IMR-90 (cell line): ENCODE results near the gene SOD2.

Source experiments
- BHLHE40 ChIP-seq: fragments of 150-350 bp; IDR thresholded peaks from 2 replicates; pipeline ENCODE4 v1.6.1; 2016; ENCODE audit warnings: mild to moderate bottlenecking, low read depth, low read length
- CEBPB ChIP-seq: IDR thresholded peaks from 2 replicates; pipeline ENCODE4 v1.6.1; 2012; ENCODE audit warnings: low read depth, low read length, improper control_type of control experiment
- FOS ChIP-seq: fragments of 150-350 bp; IDR thresholded peaks from 2 replicates; pipeline ENCODE4 v1.6.1; 2016; ENCODE audit warnings: low read depth, low read length
- MAFK ChIP-seq: IDR thresholded peaks from 2 replicates; pipeline ENCODE4 v1.6.1; 2012; ENCODE audit warnings: low read depth, low read length, improper control_type of control experiment
- MXI1 ChIP-seq: IDR thresholded peaks from 2 replicates; pipeline ENCODE4 v1.6.1; 2012; ENCODE audit warnings: low read depth, mild to moderate bottlenecking, low read length, moderate library complexity, borderline replicate concordance
- POLR2A ChIP-seq: IDR thresholded peaks from 2 replicates; pipeline ENCODE4 v1.6.1; 2012; ENCODE audit warnings: mild to moderate bottlenecking, low read depth, low read length
- RAD21 ChIP-seq: IDR thresholded peaks from 2 replicates; pipeline ENCODE4 v1.6.1; 2012; ENCODE audit warnings: low read length, improper control_type of control experiment
- RFX5 ChIP-seq: IDR thresholded peaks from 2 replicates; pipeline ENCODE4 v1.8.0; 2012; ENCODE audit warnings: low read depth, mild to moderate bottlenecking, low read length, moderate library complexity
- SMC3 ChIP-seq: fragments of 150-350 bp; IDR thresholded peaks from 2 replicates; pipeline ENCODE4 v1.6.1; 2016; ENCODE audit warnings: low read depth, mild to moderate bottlenecking, antibody characterized with exemption, low read length, moderate library complexity
- TF ChIP-seq, protein P1 (sequence below): conservative IDR thresholded peaks from 2 replicates; pipeline ENCODE4 v1.5.1; 2012; ENCODE audit warnings: mild to moderate bottlenecking, low read depth, low read length, improper control_type of control experiment
- TF ChIP-seq, protein P2 (sequence below): fragments of 150-350 bp; IDR thresholded peaks from 2 replicates; pipeline ENCODE4 v1.6.1; 2017; ENCODE audit warnings: mild to moderate bottlenecking, antibody characterized with exemption, low read length, low read depth

DNA sequence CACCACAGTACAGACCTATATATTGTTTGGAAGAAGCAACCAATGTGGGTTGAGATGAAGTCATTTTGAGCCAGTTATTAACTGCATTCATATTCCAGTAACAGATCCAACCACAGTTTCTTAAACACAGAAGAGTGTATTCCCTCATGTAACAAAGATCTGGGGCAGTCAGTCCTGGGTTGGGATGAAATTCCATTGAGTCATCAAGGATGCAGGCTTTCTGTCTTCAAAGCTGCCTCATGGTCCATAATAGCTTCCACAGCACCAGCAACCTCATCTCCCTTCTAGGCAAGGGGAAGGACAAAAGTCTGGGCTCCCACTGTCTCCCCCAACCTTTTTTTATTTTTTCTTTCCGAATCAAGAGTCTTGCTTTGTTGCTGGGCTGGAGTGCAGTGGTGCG, 2.9 kb upstream of the SOD2 start:
- TF ChIP-seq, protein P1, sequence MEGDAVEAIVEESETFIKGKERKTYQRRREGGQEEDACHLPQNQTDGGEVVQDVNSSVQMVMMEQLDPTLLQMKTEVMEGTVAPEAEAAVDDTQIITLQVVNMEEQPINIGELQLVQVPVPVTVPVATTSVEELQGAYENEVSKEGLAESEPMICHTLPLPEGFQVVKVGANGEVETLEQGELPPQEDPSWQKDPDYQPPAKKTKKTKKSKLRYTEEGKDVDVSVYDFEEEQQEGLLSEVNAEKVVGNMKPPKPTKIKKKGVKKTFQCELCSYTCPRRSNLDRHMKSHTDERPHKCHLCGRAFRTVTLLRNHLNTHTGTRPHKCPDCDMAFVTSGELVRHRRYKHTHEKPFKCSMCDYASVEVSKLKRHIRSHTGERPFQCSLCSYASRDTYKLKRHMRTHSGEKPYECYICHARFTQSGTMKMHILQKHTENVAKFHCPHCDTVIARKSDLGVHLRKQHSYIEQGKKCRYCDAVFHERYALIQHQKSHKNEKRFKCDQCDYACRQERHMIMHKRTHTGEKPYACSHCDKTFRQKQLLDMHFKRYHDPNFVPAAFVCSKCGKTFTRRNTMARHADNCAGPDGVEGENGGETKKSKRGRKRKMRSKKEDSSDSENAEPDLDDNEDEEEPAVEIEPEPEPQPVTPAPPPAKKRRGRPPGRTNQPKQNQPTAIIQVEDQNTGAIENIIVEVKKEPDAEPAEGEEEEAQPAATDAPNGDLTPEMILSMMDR, result no peak
- TF ChIP-seq POLR2A, result no peak
- no peak for TF ChIP-seq RFX5
- no peak for TF ChIP-seq FOS
- TF ChIP-seq RAD21, result no peak
- TF ChIP-seq SMC3, result no peak
- no peak for TF ChIP-seq MAFK
- no peak for TF ChIP-seq CEBPB
- TF ChIP-seq, protein P2, sequence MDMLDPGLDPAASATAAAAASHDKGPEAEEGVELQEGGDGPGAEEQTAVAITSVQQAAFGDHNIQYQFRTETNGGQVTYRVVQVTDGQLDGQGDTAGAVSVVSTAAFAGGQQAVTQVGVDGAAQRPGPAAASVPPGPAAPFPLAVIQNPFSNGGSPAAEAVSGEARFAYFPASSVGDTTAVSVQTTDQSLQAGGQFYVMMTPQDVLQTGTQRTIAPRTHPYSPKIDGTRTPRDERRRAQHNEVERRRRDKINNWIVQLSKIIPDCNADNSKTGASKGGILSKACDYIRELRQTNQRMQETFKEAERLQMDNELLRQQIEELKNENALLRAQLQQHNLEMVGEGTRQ, result no peak
- TF ChIP-seq MXI1, result no peak
- no peak for TF ChIP-seq BHLHE40
